GM18909 (cell line): ENCODE results near the gene DBR1.

Source experiments
- ATAC-seq: cut with Tn5 transposase; IDR thresholded peaks from one replicate; pipeline ENCODE4 v1.9.1; 2021; ENCODE audit warnings: mild to moderate bottlenecking; ENCODE audit not compliant: unreplicated experiment, poor library complexity

The DBR1 gene

DNA sequence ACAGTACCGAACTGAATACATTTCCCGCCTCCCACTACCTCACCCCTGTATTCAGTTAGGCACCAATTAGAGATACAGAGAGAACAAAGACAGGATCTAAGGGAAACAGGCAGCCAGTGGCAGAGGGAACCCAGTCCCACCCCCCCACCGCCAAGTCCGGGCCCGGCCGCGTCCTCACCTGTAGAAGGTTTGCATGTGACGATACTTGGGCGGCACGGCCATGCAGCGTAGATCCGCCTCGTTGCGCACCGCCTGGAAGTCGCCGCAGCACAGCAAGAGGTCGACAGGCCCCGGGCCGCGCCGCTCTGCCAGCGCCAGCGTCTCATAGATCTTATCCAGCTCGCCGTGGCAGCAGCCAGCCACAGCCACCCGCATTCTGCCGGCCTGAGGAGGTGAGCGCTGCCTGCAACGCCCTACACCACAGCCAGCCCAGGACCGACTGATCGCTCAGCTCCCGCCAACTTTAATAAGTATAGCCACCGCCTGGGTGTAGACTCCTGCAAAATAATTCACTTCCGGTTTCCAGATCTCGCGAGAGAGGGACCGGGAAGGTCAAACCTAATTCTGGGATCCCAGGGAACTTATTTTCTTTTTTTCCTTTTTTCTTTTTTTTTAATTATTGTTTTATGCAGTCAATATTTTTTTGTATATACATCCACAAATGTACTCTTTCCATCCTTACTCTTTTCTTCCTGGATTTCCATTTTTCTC lies at the start of gene DBR1:
Gene DBR1 (minus strand): TSS at position 501 of the 711 bp plus-strand sequence. CDS start 126 bp downstream, at position 375.
- peak; percentile 92 for ATAC-seq

GRCh38 chr3:138222942-138223287 lies 48.2 kb upstream of the DBR1 start:
- ATAC-seq = no peak

- ATAC-seq = no peak
Observed at GRCh38 chr3:138222131-138222941, 47.6 kb upstream of the DBR1 start.

DNA sequence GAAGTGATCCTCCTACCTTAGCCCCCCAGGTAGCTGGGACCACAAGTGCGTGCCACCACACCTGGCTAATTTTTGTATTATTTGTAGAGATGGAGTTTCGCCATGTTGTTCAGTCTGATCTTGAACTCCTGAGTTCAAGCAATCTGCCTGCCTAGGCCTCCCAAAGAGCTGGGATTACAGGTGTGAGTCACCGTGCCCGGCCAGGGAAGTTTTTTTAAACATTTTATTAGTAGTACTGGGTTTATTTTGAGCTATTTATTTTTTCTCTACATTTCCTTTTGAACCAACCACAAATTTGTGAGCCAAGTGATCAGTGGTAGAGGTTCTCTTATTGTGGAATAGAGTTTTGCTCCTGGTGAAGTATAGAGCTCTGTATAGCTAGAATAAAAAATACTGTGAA lies 46.1 kb upstream of the DBR1 start:
- no peak for ATAC-seq

DNA sequence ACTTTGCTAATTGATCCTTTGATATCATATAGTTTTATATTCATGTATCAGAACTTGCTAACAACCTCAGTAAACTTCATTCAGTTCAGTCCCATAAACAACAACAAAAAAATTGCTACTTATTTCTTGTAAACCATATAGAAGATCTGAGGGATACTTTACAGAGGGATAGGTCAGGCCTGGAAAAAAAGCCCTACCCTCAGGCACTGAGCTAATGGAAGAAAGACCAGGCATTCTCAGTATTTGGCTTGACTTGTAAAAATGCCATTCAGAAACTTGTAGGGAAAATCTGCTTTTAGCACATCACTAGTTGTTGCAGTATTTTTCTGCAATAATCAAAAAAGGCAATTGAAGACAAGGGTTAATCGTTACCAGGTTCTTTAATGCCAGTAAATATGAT lies 45.5 kb upstream of the DBR1 start:
- ATAC-seq = no peak

DNA sequence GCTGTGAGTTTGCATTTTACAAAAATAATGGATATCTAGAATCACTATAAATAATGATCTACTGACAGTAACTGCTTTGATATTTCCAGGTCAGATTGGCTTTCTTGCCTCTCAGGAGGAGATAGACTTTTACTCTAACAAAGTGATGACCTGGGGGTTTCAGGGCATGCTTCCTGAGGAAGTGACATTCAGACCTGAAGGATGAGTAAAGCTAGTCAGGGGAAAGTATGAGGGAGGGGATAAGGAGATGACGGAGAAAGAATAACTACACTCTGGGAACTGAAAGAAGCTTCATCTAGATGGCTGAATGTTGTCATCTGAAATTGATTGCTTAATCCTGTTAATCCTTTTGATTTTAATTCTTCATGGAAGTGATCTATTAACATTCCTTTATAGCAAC lies 44.5 kb upstream of the DBR1 start:
- ATAC-seq = no peak

DNA sequence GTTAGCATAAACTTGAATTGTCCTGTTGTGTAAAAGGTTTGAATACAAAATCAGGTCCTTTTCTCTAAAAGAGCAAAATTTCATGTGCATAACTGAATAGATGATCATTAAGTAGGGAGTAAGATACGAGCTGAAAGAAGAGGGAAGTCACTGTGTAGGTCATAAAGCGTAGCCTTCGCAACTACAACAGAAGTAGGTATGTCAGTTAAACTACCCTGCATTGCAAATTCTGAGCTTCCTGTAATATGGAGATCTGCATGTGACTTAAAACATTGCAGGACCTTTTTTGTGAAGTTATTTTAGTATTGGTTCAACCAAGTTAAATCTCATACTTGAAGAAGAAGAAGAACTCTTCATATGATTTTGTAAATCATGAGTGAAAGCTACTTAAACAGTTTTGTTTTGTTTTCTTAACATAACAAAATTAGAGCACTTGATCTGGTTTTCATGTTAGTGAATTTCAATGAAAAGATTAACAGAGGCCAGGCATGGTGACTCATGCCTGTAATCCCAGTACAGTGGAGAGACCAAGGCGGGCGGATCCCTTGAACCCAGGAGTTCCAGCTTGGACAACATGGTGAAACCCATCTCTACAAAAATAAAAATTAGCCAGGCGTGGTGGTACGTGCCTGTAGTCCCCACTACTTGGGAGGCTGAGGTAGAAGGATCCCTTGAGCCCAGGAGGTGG lies 38.8 kb upstream of the DBR1 start:
- ATAC-seq = no peak

GRCh38 chr3:138210528-138210927 lies 35.8 kb upstream of the DBR1 start:
- no peak for ATAC-seq

- ATAC-seq = no peak
Observed at GRCh38 chr3:138206196-138206595, 31.5 kb upstream of the DBR1 start.

DNA sequence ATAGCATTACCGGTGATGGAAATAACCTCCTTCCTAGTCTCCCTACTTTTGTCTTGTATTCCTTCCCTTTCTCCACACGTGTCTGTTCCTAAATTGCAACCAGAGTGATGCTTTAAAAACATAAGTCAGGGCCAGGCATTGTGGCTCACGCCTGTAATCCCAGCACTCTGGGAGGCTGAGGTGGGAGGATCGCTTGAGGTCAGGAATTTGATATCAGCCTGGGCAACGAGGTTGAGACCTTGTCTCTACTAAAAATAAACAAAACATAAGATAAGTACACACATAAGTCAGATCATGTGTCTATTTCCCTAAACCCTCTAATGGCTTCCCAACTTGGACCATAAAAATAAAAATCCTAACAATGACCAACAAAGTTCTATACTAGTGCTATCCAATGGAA lies 30.8 kb upstream of the DBR1 start:
- ATAC-seq = no peak

DNA sequence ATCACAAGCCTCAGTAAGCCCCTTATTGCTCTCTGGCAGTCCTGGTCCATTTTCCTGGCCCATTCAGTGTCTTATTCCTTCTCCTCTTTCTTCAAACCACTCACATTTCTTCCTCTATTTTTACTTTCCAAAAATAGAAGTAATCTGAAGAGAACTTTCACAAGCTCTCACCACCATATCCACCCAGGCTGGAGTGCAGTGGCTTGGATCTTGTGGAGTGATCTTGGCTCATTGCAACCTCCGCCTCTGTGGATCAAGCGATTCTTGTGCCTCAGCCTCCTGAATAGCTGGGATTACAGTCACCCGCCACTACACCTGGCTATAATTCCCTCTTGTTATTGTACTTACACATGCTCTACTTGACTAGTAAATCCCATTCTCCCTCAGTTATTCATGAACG lies 29.2 kb upstream of the DBR1 start:
- ATAC-seq = no peak

DNA sequence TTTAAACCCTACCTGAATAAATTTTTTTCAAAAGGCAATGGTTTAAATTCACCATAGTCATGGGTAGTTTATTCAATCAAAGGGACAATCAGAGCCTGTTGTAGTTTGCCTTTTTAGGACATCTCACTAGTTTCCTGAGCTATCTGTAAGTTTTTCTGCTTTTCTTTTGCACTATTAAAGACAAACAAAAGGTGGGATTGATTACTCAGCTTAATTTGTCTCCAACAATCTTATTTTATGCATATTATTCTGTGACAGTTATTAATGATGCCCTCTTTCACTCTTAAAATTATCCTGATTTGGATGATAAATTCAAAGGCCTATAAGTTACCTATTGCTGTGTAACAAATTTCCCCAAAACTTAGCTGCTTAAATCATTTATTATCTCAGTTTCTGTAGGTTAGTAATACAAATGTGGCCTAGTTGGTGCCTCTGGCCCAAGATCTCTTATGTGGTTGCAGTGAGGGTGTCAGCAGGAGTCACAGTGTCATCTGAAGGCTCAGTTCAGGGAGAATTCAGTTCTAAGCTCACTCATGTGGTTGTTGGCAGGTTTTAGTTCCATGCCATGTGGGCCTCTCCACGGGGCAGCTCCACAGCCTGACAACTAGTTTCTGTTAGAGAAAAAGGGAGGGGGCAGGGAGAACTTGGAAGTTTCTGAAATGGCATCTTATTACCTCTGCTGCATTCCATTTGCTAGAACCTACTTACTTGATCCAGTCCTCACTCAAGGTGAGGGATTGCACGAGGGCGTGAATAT lies 28.4 kb upstream of the DBR1 start:
- no peak for ATAC-seq

GRCh38 chr3:138200424-138200823 lies 25.7 kb upstream of the DBR1 start:
- no peak for ATAC-seq

DNA sequence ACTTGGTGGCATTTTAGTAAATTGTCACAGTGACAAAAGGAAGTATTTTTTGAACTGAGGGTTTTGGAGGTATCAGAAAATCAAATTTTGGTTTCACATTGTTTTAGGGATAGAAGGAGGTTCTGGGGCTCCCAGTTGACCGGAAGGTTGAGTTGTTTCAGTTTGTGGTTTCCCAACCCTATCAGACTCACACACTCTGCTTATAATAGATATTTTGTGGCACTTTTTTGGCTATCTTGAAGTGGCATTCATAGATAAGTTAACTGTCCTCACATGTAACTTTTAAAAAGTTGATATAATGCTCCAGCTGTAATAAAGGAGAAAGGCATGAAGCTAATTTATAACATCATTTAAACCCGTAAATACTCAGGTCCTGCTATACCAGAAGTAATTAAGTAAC lies 25.1 kb upstream of the DBR1 start:
- peak; percentile 77 for ATAC-seq

DNA sequence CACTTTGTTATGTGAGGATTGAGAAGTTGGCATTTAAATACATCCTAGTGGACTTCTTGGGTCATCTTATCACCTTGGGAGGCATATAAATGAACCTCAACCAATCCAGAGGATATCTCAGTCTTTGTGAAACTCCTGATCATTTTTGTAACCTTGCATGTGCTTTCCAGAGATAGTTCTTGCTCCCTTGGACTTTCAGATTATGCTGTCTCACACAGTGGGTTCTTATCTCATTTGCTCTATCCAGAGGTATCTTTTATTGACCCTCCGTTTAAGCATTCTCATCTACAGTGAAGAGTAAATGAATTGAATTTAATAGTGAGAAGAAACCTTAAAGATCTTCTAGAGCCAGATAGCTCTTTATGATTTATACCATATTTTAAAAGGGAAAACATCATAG lies 22.8 kb upstream of the DBR1 start:
- no peak for ATAC-seq

GRCh38 chr3:138197058-138197457 lies 22.3 kb upstream of the DBR1 start:
- no peak for ATAC-seq

DNA sequence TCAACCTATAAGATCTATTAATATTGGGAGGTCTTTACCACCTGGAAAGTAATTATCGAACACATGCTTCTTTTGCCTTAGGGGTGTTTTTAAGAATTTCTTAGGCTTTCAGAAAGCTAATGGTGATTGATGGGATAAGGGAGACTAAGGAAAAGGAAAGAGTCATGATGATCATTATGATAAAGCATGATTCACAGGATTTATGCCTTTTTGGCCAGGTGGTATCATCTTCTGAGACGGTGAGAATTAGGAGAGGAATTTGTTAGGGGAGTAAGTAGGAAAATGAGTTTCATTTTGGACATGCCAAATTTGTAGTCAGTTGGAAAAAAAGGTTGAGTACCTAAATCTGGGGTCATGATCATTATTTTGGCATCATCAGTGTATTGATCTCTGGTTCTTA lies 21.3 kb upstream of the DBR1 start:
- ATAC-seq = no peak

- ATAC-seq = no peak
Observed at GRCh38 chr3:138195481-138195880, 20.8 kb upstream of the DBR1 start.

- ATAC-seq = no peak
Observed at GRCh38 chr3:138188013-138188730, 13.5 kb upstream of the DBR1 start.
